ENCODE results near the gene CHRM2.

CHRM2 gene

DNA sequence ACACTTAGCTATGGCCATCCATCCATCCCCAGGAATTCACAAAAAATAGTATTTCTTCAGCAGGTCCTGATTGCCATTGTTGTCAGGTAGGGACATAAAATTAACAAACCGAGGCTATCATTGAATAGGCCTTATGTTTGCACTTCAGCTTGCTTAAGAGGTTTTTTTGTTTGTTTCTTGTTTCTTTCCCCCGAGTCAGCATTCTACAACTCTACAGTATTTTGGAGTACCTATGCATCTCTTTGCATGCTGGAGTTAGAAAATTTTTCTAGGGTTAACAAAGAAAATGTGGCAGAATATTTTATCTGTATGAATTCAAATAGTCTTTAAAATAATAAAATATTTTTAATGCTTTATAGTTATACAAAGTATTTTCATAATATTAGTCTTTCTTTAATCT is 26.3 kb downstream of the CHRM2 start:
- no peak for DNase-seq (ENCODE audit: low read depth, low spot score)

DNA sequence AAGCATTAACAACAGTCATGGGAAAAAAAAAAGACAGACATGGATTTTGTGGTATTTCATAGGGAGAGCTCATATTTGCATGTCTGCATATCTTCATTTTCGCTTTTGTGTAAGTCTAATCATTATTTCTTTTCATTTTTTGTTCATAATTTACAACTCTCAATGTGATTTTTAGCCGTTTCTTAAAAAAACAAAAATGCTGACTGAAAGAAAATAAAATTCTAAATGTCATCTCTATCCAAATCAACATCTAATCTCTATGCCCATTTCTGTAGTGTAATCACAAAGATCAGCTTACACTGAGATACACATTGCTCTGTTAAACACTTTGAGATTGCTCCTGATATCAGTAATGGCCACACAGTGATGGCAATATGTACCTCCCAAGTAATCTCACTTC is 29.2 kb downstream of the CHRM2 start:
- DNase-seq (ENCODE audit: low read depth, low spot score), result no peak

DNA sequence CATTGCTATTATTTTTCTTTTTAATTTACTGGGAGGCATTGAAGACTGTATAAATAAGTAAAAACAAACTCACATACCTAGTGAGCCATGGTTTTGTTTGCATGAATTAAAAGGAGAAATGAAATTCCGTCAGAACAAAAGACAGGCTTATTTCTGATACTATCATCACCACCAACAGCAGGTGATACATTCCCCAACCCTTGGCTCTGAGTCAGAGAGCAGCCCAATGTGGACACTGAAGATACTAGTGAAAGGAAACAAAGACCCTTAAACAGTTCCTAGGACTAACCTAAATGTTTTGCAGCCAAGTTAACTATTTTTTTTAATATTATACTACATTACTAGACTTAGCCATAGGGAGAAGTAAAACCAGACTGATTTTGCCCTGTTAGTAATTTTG is 31.6 kb downstream of the CHRM2 start:
- no peak for DNase-seq (ENCODE audit: low read depth, low spot score)

DNA sequence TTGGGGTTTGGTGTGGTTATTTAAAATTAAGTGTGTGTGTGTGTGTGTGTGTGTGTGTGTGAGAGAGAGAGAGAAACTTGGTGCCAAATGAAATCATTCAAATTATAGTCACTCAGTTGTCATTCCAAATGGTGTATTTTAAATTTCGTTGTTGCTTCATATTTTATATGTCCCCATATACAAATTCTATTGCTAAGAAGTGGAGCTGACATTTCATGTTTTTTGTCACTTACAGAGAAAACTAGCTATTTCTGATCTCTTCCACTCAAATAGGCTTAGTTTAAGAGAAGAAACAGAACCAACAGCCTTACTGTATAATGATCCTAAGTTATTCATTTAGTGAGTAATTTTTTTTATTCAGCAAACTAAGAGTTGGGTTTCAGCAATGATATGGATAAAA is 42.3 kb downstream of the CHRM2 start:
- no peak for DNase-seq (ENCODE audit: low read depth, low spot score)

DNA sequence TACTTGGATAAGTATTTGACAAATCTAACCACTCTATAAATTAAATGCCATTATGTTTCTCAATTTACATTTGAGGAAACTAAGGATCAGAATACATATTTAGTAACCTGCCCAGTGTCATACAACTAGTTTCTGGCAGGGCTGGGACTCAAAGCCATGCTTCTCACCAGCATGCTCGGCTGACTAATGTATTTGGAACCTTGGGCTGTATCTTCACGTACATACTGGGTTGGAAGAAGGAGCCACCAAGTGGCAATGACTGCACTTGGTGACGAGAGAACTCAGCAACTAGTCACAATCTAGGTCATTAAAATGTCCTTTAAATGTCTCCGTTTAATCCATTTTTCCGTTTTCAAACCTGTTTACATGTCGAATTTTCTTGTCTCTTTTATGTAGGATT is 42.9 kb downstream of the CHRM2 start:
- no peak for DNase-seq (ENCODE audit: low read depth, low spot score)

DNA sequence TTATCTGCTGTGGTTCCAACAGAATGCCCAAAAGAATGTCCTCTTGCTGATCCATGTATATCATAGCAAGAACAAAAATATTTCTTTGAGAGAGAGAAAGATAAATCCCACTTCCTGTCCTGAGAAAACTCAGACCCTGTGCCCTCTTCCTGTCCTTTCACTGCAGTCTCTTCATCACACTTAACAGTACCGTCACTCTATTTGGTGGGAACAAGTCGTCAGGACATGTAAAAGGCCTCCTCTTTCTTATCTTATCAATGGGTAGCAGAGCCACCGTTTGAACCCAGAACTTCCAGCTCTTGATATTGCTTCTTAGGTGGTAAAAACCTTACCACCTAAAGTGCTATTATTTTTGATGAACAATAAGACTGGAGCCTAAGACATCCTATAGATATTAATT is 43.9 kb downstream of the CHRM2 start:
- DNase-seq (ENCODE audit: low read depth, low spot score), result no peak

DNA sequence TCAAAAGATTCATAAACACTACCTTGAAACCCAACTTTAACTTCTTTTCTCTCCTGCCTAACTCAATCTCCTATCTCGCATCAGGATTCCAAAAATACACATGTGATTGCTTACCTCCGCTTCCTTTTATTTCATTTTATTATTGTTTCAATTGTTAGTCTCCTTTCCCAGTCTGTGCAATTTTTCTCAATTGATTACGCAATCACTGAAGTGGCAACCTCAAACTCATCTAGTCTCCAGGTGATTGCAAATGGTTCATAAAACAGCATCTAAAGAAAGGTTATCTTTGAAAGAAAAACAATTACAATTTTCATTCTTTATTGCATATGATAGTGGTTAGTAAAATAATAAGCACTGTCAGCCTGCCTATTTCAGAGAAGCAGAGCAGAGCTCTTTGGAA is 45.6 kb downstream of the CHRM2 start:
- DNase-seq (ENCODE audit: low read depth, low spot score), result no peak

DNA sequence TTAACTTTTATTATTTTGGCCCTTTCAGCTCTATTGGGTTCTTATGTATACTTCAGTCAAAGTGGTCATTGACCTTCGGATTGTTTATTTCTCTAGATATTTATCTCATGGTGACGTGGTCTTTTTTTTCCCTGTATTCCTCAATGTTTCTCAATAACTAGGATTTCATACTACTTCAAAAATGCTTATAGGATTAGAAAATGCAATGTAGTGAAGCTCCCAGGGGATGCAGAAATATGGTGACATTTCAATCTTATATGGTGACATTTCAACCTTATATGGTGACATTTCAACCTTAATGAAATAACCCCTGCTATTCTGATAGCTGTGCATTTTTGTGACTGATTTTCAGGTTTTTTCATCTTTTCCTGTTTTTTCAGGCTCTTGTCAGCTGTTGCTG is 51.4 kb downstream of the CHRM2 start:
- DNase-seq (ENCODE audit: low read depth, low spot score), result no peak

DNA sequence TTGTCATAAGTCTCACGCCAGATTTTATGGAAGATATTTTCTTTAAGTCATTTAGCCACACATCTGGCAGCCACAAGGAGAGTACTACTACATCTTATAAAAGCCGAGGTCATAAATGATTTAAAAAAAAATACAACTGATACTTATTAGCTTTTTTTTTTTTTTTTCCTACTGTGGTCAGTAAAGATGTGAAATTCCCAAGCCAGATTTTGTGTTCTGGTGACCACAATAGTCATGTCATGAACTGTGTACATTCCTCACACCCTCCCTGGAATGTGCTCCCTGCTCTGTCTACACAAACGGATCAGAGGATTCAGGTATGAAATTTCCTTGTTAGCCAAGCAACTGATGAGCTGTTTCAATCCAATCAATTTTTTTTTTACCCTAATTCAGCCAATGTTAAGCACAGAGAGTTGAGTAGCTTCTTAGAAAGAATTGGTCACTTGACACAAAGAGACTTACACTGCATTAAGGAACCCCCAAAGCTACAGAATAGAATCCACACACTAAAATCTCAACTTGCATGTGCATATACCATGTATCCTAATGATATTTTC is 54.7 kb downstream of the CHRM2 start:
- no peak for DNase-seq (ENCODE audit: low read depth, low spot score)

DNA sequence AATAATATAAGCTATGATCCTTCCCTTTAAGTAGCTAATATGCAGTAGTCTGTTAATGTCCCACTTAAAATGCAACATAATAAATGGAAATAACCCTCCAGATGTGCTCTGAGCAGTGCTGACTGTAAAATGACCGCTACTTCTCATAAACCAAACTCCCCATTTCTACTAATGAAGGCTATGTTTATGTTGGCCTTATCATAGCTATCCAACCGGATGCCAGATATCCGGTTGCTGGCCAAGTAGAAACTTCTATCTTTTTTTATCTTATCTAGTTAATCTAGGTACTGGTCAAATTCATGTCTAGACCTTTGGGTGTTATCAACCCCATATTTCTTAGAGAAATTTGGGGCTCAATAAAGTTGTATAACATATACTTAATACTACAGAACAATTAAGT is 56.6 kb downstream of the CHRM2 start:
- DNase-seq (ENCODE audit: low read depth, low spot score), result no peak

DNA sequence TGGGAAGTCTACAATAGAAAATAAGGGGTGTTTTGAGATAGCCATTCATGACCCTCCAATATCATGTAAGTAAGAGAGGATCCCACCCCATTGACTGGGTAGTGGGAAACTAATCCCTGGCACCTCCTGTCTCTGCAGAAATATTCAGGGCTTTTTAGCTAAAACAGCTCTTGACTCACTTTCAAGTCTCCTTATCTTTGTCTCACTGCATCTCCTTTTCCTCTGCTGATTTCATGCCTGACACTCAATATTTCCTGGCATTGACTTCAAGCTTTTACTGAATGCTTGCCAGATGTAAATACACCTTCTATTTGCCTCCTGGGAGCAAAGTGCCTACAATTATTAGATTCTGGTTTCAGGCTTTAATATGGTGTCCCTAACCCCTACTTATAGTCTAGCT is 57.1 kb downstream of the CHRM2 start:
- no peak for DNase-seq (ENCODE audit: low read depth, low spot score)

DNA sequence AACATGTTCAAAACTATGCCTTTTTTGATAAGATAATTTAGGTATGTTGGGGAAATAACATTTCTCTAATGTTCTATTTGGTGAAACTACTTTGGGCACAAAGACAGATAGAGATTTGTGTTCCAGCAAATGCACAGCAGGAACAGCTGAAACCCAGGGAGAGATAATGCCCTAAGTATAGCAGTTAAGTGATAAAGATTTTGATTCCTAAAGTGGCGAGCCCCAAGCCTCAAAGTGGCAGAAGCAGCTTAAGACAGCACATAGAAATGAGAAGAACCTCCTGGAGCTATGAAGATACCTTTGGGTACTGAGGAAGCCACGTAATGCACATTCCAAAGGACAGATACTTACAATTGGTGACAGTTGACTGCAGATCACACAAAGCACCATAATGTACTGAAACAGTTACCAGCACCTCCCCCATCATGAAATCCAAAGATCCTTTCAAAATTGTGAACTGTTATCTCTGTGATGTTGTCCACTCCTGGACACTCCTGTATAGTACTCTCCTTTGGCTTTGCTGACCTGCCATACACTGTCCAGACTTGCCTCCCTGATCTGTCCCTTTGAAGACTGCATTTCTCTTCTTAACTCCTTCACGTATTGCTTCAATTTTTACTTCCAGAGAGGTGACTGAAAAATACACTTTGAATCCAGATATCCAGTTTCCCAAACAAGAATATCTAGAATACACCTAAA is 62.9 kb downstream of the CHRM2 start:
- no peak for DNase-seq (ENCODE audit: low read depth, low spot score)

DNA sequence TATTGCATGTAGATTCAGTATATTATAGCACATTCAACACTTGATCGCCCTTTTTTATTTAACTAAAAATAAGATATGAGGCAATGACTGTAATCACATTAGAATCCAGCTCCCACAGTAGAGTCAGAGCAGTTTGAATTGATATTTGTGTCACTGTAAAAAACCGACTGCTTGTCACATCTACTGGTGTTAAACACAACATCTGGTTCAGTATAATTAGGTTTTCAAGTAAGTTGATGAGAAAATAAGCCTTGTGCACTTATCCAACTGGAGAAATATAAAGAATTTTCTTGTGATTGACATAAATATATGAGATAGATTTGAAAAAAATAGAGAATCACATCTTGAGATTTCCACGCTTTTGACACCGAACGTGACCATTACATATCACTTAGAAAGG is 69.0 kb downstream of the CHRM2 start:
- DNase-seq (ENCODE audit: low read depth, low spot score), result no peak

DNA sequence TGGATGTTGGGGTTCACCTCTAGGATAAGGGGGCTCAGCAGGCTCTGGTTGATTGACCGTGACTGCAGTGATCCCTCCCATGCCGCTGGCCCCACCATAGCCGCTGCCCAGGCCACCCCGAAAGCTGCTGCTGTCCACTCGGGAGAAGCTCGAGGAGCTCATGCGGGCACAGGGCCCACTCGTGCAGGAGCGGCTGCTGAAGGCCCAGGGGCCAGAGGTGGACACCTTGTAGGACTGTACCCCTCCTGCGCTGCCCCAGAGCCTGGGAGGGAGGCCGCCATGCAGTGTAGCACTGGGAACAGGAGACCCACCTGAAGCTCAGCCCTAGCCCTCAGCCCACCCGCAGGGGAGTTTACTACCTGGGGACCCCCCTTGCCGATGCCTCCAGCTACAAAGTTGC is 70.0 kb downstream of the CHRM2 start:
- DNase-seq (ENCODE audit: low read depth, low spot score), result no peak

DNA sequence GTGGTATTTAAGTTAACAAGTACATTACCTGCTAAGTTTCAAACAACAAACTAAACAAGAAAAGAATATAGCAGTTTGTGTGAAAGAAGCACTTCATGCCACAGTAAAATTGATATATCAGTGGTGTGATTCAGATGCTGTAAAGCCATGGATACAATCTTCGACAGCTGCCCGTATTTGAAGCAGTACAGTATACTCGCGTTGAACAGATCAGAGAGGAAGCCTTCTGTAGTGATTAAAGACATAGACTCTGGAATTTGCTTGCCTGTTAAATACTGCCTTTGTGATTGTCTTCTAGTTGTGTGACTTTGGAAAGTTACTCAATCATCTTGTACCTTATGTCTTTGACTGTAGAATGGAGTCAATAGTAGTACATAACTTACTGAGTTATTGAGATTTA is 71.7 kb downstream of the CHRM2 start:
- no peak for DNase-seq (ENCODE audit: low read depth, low spot score)

DNA sequence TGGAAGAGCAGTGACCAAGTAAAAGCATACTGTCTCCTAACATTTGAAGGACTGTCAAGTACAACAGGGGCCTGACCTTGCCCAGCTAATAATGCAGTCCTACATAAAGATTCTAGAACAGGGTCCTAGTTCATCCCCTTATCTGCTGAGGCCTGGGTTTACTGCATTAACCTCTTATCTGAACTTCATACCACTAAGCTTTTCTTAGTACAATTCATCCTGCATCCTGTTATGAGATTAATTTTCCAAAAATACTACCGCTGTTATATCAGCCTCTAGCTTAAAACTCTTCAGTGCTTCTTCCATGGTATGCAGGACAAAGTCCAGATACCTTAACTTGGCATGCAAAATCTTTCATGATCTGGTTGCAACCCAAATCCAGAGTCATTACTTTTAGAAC is 72.5 kb downstream of the CHRM2 start:
- DNase-seq (ENCODE audit: low read depth, low spot score), result no peak

DNA sequence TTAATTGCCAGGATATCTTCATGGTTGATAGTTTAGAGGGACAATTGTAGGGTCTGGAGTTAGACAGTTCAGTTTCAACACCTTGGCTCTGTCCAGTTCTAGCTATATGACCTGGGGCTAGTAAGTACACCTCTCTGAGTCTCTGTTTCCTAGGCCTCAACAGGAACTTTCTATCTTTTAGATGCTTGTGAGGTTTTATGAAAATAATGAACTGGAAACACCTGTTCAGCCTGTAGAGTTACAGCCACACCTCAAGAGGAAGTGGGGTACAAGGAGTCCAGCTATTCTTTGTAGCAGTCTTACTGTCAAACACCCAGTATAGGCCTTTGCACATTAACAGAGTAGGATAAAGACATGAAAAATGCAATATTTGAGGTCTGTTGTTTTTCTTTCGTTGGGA is 73.4 kb downstream of the CHRM2 start:
- DNase-seq (ENCODE audit: low read depth, low spot score), result no peak

DNA sequence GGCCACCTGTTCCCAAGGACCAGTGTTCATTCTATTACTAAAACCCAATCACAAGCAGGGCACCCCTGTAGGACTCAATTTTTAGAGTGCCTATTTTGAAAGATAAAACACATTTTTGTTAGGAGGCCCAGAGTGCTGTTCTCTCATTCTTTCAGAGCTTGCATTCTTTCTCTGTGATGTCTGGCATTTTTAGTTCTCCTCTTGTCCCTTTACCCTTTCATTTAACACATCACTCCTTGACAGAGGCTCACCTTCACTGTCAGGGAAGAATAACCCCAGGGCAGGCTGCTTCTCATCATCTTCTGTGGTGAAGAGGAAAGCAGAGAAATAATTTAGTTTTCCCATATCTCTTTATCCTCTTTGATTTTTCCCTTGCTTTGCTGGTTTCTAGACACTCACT is 73.9 kb downstream of the CHRM2 start:
- no peak for DNase-seq (ENCODE audit: low read depth, low spot score)

DNA sequence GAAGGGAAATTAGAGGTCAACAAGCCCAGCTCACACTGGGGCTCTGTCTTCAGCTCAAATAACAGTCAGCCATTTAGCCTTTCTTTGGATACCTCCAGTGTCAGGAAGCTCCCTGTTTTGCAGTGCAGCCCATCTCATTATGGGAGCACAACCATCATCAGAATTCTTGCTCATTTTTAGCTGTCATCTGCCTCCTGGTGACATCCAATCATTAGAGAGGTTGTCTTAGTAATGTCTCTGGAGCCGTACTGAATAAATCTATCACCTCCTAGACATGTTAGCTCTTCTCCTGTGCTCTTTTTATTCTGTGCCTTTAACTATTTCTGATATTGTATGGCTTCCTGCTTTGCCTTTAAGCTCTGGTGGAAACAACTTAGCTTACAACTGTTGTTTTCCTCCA is 74.5 kb downstream of the CHRM2 start:
- no peak for DNase-seq (ENCODE audit: low read depth, low spot score)

DNA sequence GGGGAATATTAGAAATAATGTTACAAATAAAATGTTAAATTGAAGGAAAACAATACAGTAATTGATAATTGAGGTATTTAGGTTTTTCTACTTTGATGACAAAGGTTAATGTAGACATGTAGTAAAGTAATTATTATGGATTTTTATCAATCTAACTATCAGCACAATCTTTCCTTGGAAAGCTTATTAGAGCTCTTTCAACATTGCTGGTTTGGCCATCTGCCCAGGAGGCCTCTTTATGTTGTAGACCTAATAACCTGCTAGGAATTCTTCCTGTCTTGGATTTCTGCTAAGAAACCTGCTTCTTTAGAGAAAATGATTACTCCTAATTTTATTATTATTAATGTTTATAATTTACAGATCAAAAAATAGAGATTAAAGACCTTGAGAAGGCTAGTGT is 78.9 kb downstream of the CHRM2 start:
- no peak for DNase-seq (ENCODE audit: low read depth, low spot score)

DNA sequence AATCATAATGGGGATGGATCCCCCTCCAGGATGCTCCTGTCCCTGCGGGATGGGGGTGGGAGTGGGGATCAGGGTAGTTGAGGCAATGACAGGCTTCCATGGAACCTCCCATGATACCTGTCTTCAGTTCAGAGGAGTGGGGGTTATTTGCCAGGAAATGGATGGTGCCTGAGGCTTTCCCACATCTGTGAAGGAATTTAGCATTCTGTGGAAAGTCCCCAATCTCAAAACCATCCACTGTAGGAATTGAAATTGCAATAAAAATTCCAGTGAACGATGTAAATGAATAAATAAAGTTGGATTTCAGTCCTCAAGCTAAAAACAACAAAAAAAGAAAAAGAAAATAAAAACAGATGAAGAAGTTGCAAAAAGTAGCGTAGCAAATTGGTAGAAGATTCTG is 81.9 kb downstream of the CHRM2 start:
- no peak for DNase-seq (ENCODE audit: low read depth, low spot score)

DNA sequence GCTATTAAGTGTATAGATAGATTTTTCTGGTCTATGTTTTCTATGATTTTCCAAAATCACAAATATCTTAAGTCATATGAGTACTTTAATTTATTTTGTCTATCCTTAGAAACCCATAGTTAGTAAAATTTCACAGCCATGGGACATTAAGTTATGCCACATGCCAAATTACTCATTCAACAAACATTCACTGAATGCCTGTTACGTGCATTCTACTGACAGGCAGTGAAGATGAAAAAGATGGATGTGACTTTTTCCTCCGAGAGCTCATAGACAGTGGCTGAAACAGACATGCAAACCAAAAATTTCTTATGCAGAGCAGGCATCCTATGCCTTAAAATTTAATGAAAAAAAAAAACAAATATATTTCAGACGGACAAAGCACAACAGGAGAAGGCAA is 84.9 kb downstream of the CHRM2 start:
- no peak for DNase-seq (ENCODE audit: low read depth, low spot score)

DNA sequence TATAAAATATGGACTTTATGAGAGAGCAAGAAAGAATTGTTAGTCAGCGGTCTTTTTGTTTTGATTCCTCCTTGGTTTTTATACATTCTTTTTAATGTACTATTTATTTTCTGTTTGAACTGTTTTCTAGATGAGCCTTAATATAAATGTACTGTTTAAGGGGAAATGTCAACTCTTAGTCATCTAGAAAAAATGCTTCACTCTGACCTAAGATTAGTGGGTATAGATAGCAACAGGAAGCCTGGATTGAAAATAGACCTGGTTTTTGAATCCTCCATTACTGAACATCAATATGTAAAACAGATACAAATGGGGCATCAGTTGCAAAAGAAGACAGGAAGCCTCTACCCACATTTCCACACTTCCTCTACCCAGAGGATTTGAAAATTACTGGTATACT is 87.8 kb downstream of the CHRM2 start:
- no peak for DNase-seq (ENCODE audit: low read depth, low spot score)

DNA sequence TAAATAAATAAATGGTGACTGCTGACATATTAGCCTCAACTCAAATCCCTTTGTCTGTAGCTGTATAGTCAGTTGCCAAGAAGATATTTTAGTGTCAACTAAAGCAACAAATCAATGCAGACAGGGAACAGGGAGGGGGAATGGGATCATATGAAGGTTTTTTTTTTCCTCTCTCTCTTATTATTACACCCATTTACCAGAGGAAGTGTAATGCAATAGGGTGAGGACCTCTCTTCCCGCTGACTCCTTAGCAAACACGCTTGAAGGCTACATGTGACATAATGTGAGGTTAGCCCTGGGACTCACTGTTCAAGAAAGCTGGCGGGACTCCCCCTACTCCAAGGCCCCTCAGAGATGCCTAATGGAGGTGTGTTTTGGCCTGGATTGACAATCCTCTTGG is 88.2 kb downstream of the CHRM2 start:
- no peak for DNase-seq (ENCODE audit: low read depth, low spot score)

All from activated CD4-positive, CD25-positive, alpha-beta regulatory T cell treated with anti-CD3 and anti-CD28 coated beads, Interleukin-2, amount 50 U/mL, for 16 hours (primary cell).